A673 (cell line): ENCODE results near the gene RSAD2.

Experiments used
- CTCF ChIP-seq: fragments of 300-800, 200-600 bp; sonication (generic); conservative IDR thresholded peaks from 2 replicates; pipeline ENCODE4 v1.5.1; 2017; ENCODE audit warnings: low read depth, mild to moderate bottlenecking, antibody characterized with exemption, low read length, moderate library complexity, mixed read lengths
- EZH2 ChIP-seq: fragments of 200-600 bp; sonication (generic); IDR thresholded peaks from 2 replicates; pipeline ENCODE4 v1.6.1; 2017; ENCODE audit warnings: borderline replicate concordance, low read depth, mild to moderate bottlenecking, mixed read lengths, antibody characterized with exemption, low read length; ENCODE audit not compliant: poor library complexity, severe bottlenecking

- TF ChIP-seq CTCF (no peak), EZH2 (no peak)
These were observed 11.1 kb downstream of the RSAD2 start for GRCh38 chr2:6888724-6889123.
